SK-N-SH (cell line): ENCODE results near the gene OMP.

ENCODE experiments used
- CTCF ChIP-seq: fragments of 200-600 bp; sonication (generic); IDR thresholded peaks from 2 replicates; pipeline ENCODE4 v1.6.1; 2017; ENCODE audit warnings: antibody characterized with exemption, mild to moderate bottlenecking, moderate library complexity
- MAX ChIP-seq: IDR thresholded peaks from 2 replicates; pipeline ENCODE4 v1.4.0; 2012; ENCODE audit warnings: low read depth
- POLR2AphosphoS5 ChIP-seq: IDR thresholded peaks from 2 replicates; pipeline ENCODE4 v1.6.1; 2012; ENCODE audit warnings: low read depth, low read length
- TEAD4 ChIP-seq: IDR thresholded peaks from 2 replicates; pipeline ENCODE4 v1.4.0; 2012; ENCODE audit warnings: mild to moderate bottlenecking, borderline replicate concordance; ENCODE audit not compliant: insufficient read depth
- USF1 ChIP-seq: IDR thresholded peaks from 2 replicates; pipeline ENCODE4 v1.4.0; 2012; ENCODE audit warnings: low read depth, borderline replicate concordance

GRCh38 chr11:77071671-77072605, 30.7 kb upstream of the OMP start:
- TF ChIP-seq CTCF, result no peak
- no peak for TF ChIP-seq USF1
- TF ChIP-seq TEAD4, result no peak
- TF ChIP-seq MAX, result no peak
- no peak for TF ChIP-seq POLR2AphosphoS5
